GM23338 (cell line): Measurements from ENCODE around the gene SYT12. TPM values are rescaled to one million over a fixed set of nuclear protein-coding genes. Genes with fewer than 3 reads are reported as not detected.

Source experiments
- ATAC-seq: fragments of 200-7000 bp; cut with Tn5 transposase; 3 replicates; pipeline ENCODE4 v1.9.1; 2020
- DNase-seq: peaks from one replicate; pipeline ENCODE4 v3.0.0-alpha.2; 2015; ENCODE audit warnings: low spot score
- H2AFZ ChIP-seq: fragments of 200-600 bp; sonication (generic); 2 replicates; pipeline ENCODE4 v1.8.0; 2016; ENCODE audit warnings: antibody characterized with exemption, mild to moderate bottlenecking, moderate library complexity
- H3F3A ChIP-seq: fragments of 200-600 bp; sonication (generic); replicated peaks from 2 replicates; pipeline ENCODE4 v1.8.0; 2017; ENCODE audit warnings: antibody characterized with exemption, mixed run types, low read depth
- H3K27ac ChIP-seq: fragments of 200-600 bp; sonication (generic); 2 replicates; pipeline ENCODE4 v1.6.1; 2016; ENCODE audit warnings: low read depth
- H3K27me3 ChIP-seq: fragments of 200-600 bp; sonication (generic); 2 replicates; pipeline ENCODE4 v1.8.0; 2016; ENCODE audit warnings: mild to moderate bottlenecking, mixed run types, moderate library complexity; ENCODE audit not compliant: insufficient read depth
- H3K36me3 ChIP-seq: fragments of 200-600 bp; sonication (generic); 2 replicates; pipeline ENCODE4 v1.8.0; 2016; ENCODE audit warnings: mild to moderate bottlenecking; ENCODE audit not compliant: insufficient read depth
- H3K4me1 ChIP-seq: fragments of 200-600 bp; sonication (generic); 2 replicates; pipeline ENCODE4 v1.8.0; 2016; ENCODE audit warnings: mild to moderate bottlenecking, moderate library complexity; ENCODE audit not compliant: insufficient read depth
- H3K4me2 ChIP-seq: fragments of 200-600 bp; sonication (generic); 2 replicates; pipeline ENCODE4 v1.7.1; 2017; ENCODE audit warnings: mixed run types
- H3K4me3 ChIP-seq: fragments of 200-600 bp; sonication (generic); 2 replicates; pipeline ENCODE4 v1.6.1; 2016; ENCODE audit warnings: mixed run types
- H3K79me2 ChIP-seq: fragments of 200-600 bp; sonication (generic); replicated peaks from 2 replicates; pipeline ENCODE4 v1.8.0; 2017; ENCODE audit warnings: mild to moderate bottlenecking; ENCODE audit not compliant: insufficient read depth
- H3K9me2 ChIP-seq: fragments of 200-600 bp; sonication (generic); 2 replicates; pipeline ENCODE4 v1.8.0; 2017; ENCODE audit not compliant: insufficient read depth
- H4K20me1 ChIP-seq: fragments of 200-600 bp; sonication (generic); replicated peaks from 2 replicates; pipeline ENCODE4 v1.8.0; 2017; ENCODE audit warnings: mild to moderate bottlenecking; ENCODE audit not compliant: insufficient read depth
- H3K27ac Mint-ChIP-seq: 2 replicates; pipeline ENCODE4 v1.8.0; 2020; ENCODE audit warnings: inconsistent platforms, mild to moderate bottlenecking, moderate library complexity, mixed read lengths
- H3K27me3 Mint-ChIP-seq: 3 replicates; pipeline ENCODE4 v1.8.0; 2022; ENCODE audit warnings: low read depth, mild to moderate bottlenecking, moderate library complexity, mixed read lengths, inconsistent platforms; ENCODE audit not compliant: insufficient read depth, poor library complexity
- H3K36me3 Mint-ChIP-seq: 3 replicates; pipeline ENCODE4 v1.8.0; 2021; ENCODE audit warnings: low read depth, mild to moderate bottlenecking, inconsistent platforms, moderate library complexity, mixed read lengths
- H3K4me1 Mint-ChIP-seq: 3 replicates; pipeline ENCODE4 v1.8.0; 2020; ENCODE audit warnings: mild to moderate bottlenecking, inconsistent platforms, mixed read lengths
- H3K4me3 Mint-ChIP-seq: 3 replicates; pipeline ENCODE4 v1.8.0; 2021; ENCODE audit warnings: moderate library complexity, mild to moderate bottlenecking, inconsistent platforms, mixed read lengths
- H3K9me3 Mint-ChIP-seq: 3 replicates; pipeline ENCODE4 v1.8.0; 2020; ENCODE audit warnings: moderate library complexity, mild to moderate bottlenecking, inconsistent platforms, mixed read lengths
- CREB1 ChIP-seq: fragments of 250-450 bp; sonication (Bioruptor Pico); IDR thresholded peaks from 2 replicates; pipeline ENCODE4 v1.5.0; 2020; ENCODE audit warnings: low read depth, mild to moderate bottlenecking, moderate library complexity
- EZH2phosphoT487 ChIP-seq: fragments of 200-600 bp; sonication (generic); IDR thresholded peaks from one replicate; pipeline ENCODE4 v1.8.1; 2018; ENCODE audit warnings: antibody characterized with exemption; ENCODE audit not compliant: unreplicated experiment
- NANOG ChIP-seq: IDR thresholded peaks from 2 replicates; pipeline ENCODE4 v1.6.1; 2016; ENCODE audit warnings: antibody characterized with exemption, borderline replicate concordance
- POLR2AphosphoS5 ChIP-seq: IDR thresholded peaks from 2 replicates; pipeline ENCODE4 v1.6.1; 2016; ENCODE audit warnings: antibody characterized with exemption, low read depth
- STAT1 ChIP-seq: IDR thresholded peaks from one replicate; pipeline ENCODE4 v1.6.1; 2016; ENCODE audit warnings: antibody characterized with exemption; ENCODE audit not compliant: unreplicated experiment
- ZNF114 ChIP-seq: fragments of 250-450 bp; sonication (Bioruptor Pico); IDR thresholded peaks from 2 replicates; pipeline ENCODE4 v1.5.0; 2020; ENCODE audit warnings: mild to moderate bottlenecking, moderate library complexity
- ZNF331 ChIP-seq: fragments of 250-450 bp; sonication (Bioruptor Pico); IDR thresholded peaks from 2 replicates; pipeline ENCODE4 v1.5.0; 2020; ENCODE audit warnings: low read depth, mild to moderate bottlenecking, moderate library complexity
- polyA plus RNA-seq: library from polyadenylated mRNA; unstranded; fragments of >200 nt; fragmentation: Nextera tagmentation; extraction: Ambion mirVana; gene quantifications from 2 replicates; pipeline ENCODE4 v1.2.1, GENCODE V29; 2016
- total RNA-seq: library from RNA; depleted of rRNA; stranded (reverse); fragments of >200 nt; shearing (Covaris generic); gene quantifications from 2 replicates; pipeline ENCODE4 v1.2.3, GENCODE V29; 2014
- TF ChIP-seq, protein P1 (sequence below): IDR thresholded peaks from one replicate; pipeline ENCODE4 v1.6.1; 2018; ENCODE audit warnings: antibody characterized with exemption; ENCODE audit not compliant: unreplicated experiment
- TF ChIP-seq, protein P2 (sequence below): fragments of 250-450 bp; sonication (Bioruptor Pico); IDR thresholded peaks from 2 replicates; pipeline ENCODE4 v1.5.0; 2020; ENCODE audit warnings: mild to moderate bottlenecking, moderate library complexity
- TF ChIP-seq, protein P3 (sequence below), 2 experiments: fragments of 200-600 bp in 1 of 2; sonication (generic) in 1 of 2; conservative IDR thresholded peaks; 2 replicates each; pipeline versions ENCODE4 v1.5.1 to v1.6.1; 2016 to 2017; ENCODE audit warnings: antibody characterized with exemption in 2 of 2, low read depth in 2 of 2, mild to moderate bottlenecking in 2 of 2, moderate library complexity in 1 of 2
- TF ChIP-seq, protein P4 (sequence below): IDR thresholded peaks from 2 replicates; pipeline ENCODE4 v1.6.1; 2016; ENCODE audit warnings: antibody characterized with exemption

The SYT12 gene
- total and polyA plus RNA-seq, 2 experiments from 2014 or later = 0.92 to 2.5 TPM

DNA sequence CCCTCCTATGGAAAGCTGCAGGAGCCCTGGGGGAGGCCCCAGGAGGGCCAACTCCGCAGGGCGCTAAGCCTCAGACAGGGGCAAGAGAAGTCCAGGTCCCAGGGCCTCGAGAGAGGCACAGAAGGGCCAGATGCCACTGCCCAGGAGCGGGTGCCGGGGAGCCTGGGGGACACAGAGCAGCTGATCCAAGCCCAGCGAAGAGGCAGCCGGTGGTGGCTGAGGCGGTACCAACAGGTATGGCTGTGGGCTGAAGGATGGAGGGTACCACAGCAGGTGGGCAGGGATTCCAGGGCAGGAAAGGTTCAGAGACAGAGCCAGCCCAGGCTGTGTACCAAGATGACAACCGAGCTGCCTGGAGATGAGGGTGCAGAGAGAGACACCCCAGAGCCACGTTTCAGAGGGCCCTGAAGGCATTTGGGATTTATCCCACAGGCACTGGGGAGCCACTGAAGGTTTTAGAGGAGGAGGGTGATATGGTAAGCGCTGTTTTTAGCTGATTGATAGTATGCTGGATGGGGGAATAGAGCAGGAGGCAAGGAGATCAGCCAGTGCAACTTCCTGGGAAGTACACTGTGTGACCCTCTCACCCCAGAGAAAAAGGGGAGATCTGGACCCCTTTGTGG, 47.4 kb upstream of the SYT12 start:
- peaks cover 11% of the 10 kb centered on the region for H3K9me3 Mint-ChIP-seq
- Histone ChIP-seq H3K4me3 (no peak overlapping the region), H3K4me1 (peaks cover 11% of the 10 kb centered on the region; the same call in 1 of the 2 replicates), H3K9me2 (peaks cover 5% of the 10 kb centered on the region; the same call in 1 of the 2 replicates), H3K27me3 (no peaks in the 10 kb centered on the region), H3K27ac (no peak overlapping the region), H4K20me1 (no peaks in the 10 kb centered on the region), H3K79me2 (no peaks in the 10 kb centered on the region), H2AFZ (no peak overlapping the region), H3F3A (no peaks in the 10 kb centered on the region), H3K4me2 (no peak overlapping the region), H3K36me3 (no peaks in the 10 kb centered on the region)
- H3K27ac Mint-ChIP-seq = no peak overlapping the region
- H3K27me3 Mint-ChIP-seq = peaks cover 11% of the 10 kb centered on the region
- H3K36me3 Mint-ChIP-seq = peaks cover 5% of the 10 kb centered on the region
- DNase-seq (no peak), ATAC-seq (peak; percentile 36)
- TF ChIP-seq POLR2AphosphoS5 (no peak), STAT1 (no peak), ZNF331 (CRISPR knock-in tag) (no peak), CREB1 (no peak), NANOG (no peak), ZNF114 (CRISPR knock-in tag) (no peak), EZH2phosphoT487 (no peak)
- TF ChIP-seq, protein P1, sequence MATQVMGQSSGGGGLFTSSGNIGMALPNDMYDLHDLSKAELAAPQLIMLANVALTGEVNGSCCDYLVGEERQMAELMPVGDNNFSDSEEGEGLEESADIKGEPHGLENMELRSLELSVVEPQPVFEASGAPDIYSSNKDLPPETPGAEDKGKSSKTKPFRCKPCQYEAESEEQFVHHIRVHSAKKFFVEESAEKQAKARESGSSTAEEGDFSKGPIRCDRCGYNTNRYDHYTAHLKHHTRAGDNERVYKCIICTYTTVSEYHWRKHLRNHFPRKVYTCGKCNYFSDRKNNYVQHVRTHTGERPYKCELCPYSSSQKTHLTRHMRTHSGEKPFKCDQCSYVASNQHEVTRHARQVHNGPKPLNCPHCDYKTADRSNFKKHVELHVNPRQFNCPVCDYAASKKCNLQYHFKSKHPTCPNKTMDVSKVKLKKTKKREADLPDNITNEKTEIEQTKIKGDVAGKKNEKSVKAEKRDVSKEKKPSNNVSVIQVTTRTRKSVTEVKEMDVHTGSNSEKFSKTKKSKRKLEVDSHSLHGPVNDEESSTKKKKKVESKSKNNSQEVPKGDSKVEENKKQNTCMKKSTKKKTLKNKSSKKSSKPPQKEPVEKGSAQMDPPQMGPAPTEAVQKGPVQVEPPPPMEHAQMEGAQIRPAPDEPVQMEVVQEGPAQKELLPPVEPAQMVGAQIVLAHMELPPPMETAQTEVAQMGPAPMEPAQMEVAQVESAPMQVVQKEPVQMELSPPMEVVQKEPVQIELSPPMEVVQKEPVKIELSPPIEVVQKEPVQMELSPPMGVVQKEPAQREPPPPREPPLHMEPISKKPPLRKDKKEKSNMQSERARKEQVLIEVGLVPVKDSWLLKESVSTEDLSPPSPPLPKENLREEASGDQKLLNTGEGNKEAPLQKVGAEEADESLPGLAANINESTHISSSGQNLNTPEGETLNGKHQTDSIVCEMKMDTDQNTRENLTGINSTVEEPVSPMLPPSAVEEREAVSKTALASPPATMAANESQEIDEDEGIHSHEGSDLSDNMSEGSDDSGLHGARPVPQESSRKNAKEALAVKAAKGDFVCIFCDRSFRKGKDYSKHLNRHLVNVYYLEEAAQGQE = no peak
- TF ChIP-seq, protein P2, sequence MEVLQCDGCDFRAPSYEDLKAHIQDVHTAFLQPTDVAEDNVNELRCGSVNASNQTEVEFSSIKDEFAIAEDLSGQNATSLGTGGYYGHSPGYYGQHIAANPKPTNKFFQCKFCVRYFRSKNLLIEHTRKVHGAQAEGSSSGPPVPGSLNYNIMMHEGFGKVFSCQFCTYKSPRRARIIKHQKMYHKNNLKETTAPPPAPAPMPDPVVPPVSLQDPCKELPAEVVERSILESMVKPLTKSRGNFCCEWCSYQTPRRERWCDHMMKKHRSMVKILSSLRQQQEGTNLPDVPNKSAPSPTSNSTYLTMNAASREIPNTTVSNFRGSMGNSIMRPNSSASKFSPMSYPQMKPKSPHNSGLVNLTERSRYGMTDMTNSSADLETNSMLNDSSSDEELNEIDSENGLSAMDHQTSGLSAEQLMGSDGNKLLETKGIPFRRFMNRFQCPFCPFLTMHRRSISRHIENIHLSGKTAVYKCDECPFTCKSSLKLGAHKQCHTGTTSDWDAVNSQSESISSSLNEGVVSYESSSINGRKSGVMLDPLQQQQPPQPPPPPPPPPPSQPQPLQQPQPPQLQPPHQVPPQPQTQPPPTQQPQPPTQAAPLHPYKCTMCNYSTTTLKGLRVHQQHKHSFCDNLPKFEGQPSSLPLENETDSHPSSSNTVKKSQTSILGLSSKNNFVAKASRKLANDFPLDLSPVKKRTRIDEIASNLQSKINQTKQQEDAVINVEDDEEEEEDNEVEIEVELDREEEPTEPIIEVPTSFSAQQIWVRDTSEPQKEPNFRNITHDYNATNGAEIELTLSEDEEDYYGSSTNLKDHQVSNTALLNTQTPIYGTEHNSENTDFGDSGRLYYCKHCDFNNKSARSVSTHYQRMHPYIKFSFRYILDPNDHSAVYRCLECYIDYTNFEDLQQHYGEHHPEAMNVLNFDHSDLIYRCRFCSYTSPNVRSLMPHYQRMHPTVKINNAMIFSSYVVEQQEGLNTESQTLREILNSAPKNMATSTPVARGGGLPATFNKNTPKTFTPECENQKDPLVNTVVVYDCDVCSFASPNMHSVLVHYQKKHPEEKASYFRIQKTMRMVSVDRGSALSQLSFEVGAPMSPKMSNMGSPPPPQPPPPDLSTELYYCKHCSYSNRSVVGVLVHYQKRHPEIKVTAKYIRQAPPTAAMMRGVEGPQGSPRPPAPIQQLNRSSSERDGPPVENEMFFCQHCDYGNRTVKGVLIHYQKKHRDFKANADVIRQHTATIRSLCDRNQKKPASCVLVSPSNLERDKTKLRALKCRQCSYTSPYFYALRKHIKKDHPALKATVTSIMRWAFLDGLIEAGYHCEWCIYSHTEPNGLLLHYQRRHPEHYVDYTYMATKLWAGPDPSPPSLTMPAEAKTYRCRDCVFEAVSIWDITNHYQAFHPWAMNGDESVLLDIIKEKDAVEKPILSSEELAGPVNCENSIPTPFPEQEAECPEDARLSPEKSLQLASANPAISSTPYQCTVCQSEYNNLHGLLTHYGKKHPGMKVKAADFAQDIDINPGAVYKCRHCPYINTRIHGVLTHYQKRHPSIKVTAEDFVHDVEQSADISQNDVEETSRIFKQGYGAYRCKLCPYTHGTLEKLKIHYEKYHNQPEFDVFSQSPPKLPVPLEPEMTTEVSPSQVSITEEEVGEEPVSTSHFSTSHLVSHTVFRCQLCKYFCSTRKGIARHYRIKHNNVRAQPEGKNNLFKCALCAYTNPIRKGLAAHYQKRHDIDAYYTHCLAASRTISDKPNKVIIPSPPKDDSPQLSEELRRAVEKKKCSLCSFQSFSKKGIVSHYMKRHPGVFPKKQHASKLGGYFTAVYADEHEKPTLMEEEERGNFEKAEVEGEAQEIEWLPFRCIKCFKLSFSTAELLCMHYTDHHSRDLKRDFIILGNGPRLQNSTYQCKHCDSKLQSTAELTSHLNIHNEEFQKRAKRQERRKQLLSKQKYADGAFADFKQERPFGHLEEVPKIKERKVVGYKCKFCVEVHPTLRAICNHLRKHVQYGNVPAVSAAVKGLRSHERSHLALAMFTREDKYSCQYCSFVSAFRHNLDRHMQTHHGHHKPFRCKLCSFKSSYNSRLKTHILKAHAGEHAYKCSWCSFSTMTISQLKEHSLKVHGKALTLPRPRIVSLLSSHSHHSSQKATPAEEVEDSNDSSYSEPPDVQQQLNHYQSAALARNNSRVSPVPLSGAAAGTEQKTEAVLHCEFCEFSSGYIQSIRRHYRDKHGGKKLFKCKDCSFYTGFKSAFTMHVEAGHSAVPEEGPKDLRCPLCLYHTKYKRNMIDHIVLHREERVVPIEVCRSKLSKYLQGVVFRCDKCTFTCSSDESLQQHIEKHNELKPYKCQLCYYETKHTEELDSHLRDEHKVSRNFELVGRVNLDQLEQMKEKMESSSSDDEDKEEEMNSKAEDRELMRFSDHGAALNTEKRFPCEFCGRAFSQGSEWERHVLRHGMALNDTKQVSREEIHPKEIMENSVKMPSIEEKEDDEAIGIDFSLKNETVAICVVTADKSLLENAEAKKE (CRISPR knock-in tag) = no peak
- TF ChIP-seq, protein P3, sequence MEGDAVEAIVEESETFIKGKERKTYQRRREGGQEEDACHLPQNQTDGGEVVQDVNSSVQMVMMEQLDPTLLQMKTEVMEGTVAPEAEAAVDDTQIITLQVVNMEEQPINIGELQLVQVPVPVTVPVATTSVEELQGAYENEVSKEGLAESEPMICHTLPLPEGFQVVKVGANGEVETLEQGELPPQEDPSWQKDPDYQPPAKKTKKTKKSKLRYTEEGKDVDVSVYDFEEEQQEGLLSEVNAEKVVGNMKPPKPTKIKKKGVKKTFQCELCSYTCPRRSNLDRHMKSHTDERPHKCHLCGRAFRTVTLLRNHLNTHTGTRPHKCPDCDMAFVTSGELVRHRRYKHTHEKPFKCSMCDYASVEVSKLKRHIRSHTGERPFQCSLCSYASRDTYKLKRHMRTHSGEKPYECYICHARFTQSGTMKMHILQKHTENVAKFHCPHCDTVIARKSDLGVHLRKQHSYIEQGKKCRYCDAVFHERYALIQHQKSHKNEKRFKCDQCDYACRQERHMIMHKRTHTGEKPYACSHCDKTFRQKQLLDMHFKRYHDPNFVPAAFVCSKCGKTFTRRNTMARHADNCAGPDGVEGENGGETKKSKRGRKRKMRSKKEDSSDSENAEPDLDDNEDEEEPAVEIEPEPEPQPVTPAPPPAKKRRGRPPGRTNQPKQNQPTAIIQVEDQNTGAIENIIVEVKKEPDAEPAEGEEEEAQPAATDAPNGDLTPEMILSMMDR (conservative IDR thresholded peaks at IDR 0.05; ENCODE audit: low read depth in 2 of 2) = no peak
- TF ChIP-seq, protein P4, sequence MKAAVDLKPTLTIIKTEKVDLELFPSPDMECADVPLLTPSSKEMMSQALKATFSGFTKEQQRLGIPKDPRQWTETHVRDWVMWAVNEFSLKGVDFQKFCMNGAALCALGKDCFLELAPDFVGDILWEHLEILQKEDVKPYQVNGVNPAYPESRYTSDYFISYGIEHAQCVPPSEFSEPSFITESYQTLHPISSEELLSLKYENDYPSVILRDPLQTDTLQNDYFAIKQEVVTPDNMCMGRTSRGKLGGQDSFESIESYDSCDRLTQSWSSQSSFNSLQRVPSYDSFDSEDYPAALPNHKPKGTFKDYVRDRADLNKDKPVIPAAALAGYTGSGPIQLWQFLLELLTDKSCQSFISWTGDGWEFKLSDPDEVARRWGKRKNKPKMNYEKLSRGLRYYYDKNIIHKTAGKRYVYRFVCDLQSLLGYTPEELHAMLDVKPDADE = no peak
- H3K4me3 Mint-ChIP-seq = no peak overlapping the region
- peaks cover 7% of the 10 kb centered on the region; the same call in 2 of the 3 replicates for H3K4me1 Mint-ChIP-seq
